ENCODE measurements around the gene ACTR5.
A peak's percentile ranks its signal among the peaks of the same experiment; 100 is the strongest.

The ACTR5 gene

DNA sequence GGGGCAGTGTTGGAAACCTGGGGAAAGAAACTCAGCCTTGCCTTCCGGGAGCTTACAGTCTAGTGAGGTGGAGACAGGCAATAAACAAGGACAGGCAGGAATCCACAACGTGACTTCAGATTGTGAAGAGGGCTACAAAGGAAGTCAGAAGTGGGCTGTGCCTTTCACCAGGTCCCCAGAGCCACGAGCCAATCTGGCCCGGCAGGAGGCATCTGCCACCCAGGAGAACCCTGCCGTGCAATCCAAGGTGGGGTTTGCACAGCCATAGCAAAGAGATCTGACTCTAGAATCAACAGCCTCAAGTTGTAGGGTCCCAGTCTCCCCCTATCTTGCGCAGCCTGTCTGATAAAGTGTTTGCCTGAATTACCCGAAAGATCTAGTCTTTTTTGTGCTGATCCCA, 18.5 kb upstream of the ACTR5 start:
- no peak for DNase-seq

- DNase-seq = no peak
These were observed 17.9 kb upstream of the ACTR5 start for GRCh38 chr20:38730167-38730988.

- peak in 1 of 2 donors; percentile 30 for DNase-seq
These were observed 17.1 kb upstream of the ACTR5 start for GRCh38 chr20:38730989-38731737.

DNA sequence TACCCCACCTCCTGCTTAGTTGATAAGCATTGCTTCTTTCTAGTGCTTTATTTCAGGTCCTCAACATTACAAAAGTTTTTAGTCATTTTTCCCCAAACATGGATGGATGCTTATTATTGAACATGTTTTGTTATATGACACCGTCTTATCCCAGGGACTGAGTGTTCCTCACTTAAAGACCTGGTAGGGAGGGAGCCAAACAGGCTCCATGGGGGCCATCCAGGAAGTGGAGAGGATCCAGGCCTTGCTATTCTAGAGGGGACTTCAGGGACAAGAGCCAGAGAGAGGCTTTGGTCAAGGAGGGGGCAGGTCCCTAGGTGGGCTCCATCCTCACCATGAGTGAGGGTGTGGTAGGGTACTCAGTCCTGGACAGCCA, 16.5 kb upstream of the ACTR5 start:
- no peak for DNase-seq

DNA sequence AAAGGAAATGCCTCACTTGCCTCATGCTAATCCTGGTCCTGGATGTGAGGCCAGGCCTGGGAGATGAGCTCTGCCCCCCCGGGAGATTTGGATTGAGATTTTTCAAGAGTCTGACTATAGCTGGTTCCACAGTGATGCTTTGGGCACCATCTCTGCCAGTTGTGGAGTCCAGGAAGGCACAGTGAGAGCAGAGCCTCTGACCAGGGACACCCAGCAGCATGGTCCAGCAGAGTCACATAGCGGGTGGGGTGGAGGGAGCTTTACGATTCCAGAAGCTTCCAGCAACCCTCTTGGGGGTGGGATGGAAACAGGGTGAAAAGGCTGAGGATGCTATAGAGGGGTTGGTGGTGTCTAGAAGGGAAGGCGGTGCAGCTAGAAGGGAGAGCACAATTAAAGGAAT, 15.3 kb upstream of the ACTR5 start:
- no peak for DNase-seq

GRCh38 chr20:38735172-38735571, 13.1 kb upstream of the ACTR5 start:
- no peak for DNase-seq

DNA sequence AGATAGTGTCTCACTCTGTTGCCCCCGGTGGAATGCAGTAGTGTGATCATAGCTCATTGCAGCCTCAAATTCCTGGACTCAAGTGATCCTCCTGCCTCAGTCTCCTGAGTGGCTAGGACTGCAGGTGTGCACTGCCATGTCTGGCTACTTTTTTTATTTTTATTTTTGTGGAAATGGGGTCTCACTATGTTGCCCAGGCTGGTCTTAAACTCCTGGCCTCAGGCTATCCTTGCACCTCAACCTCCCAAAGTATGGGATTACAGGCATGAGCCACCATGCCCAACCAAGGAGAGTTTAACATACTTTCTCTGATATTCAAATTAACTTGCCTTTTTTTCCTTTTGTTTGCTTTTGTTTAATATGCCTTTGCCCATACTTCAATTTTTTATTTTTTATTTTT, 10.4 kb upstream of the ACTR5 start:
- no peak for DNase-seq

DNA sequence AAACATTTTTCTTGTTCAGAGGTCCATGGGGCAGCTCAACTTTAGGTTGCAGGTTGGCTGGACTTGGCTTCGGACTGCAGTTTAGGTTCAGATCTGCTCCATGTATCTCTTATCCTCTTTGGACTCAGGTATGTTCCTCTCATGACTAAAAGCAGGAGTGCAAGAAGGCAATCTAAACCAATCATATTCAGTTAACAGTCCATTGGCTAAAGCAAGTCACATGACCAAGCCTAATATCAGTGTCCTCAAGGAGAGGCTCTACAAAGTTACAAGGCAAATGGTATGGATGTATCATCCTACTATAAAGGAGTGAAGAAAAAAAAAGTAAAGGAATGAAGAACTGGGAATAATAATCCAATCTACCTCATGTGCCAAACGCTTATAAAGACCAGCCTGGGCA, 2.5 kb upstream of the ACTR5 start:
- no peak for DNase-seq

GRCh38 chr20:38747495-38748096, 664 bp upstream of the ACTR5 start:
- DNase-seq = no peak

DNA sequence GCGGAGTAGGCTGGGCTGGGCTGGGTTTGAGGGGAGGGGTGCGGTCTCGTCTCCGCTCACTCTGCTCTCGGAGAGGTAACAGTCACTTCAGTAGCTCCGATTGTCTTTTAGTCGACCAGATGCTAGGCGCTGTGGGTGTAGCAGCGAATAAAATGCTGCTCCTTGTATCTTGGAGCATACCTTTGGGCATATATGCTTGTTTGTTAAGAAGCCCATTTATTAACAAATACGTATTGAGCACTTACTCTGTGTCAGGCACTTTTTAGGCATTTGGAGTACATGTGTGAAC, 545 bp downstream of the ACTR5 start:
- no peak for DNase-seq

GRCh38 chr20:38751360-38751976, 3.2 kb downstream of the ACTR5 start:
- peak in 1 of 2 donors; percentile 19 for DNase-seq

DNA sequence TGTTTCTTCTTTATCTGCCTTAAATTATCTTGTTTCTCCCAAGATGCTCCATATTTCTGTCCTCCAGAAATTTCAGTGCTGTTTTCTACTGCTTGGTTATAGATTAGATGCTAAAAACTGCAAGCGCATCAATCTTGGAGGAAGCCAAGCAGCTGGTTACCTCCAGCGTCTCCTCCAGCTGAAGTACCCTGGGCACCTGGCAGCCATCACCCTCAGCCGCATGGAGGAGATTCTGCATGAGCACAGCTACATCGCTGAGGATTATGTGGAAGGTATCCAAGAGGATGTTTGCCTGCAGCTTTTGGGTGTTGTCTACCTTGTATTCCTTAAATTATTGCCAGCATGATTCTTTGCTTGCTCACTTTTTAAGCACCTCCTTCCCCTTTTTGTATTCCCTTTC, 3.8 kb downstream of the ACTR5 start:
- no peak for DNase-seq

GRCh38 chr20:38754924-38755323, 6.7 kb downstream of the ACTR5 start:
- DNase-seq = no peak

- DNase-seq = no peak
These were observed 7.2 kb downstream of the ACTR5 start for GRCh38 chr20:38755324-38755910.

DNA sequence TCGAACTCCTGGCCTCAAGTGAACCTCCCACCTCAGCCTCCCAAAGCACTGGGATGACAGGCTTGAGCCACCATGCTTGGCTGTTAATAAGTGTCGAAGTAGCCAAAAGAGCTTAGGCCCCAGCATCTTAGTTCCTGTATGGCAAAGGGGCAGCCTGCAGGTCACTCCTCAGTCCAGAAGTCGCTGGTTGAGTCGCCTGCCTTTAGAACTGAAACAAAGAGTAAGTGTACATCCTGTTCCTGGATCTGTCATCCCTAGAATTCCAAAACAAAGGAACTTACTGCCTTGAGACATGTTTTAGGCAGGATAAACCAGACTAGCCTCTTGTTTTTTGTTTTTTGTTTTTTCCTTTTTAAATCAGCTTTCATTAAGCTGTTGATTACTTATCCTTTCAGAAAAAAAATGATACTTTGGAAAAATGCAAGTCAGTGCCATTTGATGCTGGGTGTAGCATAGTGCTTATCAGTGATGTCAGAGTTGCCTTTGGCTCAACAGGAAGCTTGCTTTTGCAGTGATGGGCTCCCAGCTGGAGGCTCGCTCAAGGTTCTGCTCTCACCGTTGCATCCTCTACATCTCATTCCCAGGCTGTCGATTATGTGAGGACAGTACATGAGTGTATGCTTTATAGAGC, 9.0 kb downstream of the ACTR5 start:
- no peak for DNase-seq

DNA sequence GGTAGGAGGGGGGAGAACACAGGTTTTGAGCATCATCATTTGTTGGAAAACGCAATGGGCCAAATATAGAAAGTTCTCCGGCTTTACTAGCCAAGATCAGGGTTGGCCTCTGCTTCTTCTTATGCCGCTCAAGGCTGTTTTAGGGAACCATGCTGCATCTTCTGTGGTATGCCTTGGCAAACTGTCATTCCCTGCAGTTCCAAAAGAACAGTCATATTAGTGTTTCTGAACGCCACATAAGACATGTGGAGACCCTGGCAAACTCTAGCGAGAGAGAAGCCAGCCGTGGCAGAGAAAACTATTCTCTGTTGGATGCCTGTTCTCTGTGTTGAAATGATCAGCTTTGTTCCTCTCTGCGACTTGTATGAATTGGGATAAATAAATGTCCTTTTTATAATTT, 10.8 kb downstream of the ACTR5 start:
- DNase-seq = no peak

GRCh38 chr20:38760978-38761377, 12.7 kb downstream of the ACTR5 start:
- no peak for DNase-seq

- no peak for DNase-seq
These were observed 13.9 kb downstream of the ACTR5 start for GRCh38 chr20:38762174-38762573.

DNA sequence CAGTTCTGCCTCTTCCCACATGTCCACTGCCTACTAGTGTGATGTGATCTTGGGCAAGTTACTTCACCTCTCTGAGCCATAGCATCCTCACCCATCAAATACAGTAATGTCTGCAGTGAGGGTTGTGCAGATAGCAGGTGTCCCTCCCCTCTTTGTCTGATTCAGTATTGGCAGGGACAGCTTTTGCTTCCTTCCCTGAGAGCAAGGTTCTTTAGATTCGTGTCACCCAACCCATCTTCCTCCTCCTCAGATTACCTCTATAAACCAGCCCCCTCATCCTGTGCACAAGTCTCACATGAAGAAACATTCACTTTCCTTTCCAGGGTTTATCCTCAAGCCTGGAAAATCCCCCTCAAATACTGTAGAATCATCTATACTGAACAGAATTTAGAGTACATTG, 15.4 kb downstream of the ACTR5 start:
- no peak for DNase-seq

- DNase-seq = peak; percentile 14 to 46
These were observed 16.5 kb downstream of the ACTR5 start for GRCh38 chr20:38764567-38765318.

GRCh38 chr20:38766071-38766470, 17.8 kb downstream of the ACTR5 start:
- no peak for DNase-seq
